Measurements from ENCODE around the gene TMPRSS13.
"Not testable (repeated sequence)": the region's sequence is repeated elsewhere in the genome, so short reads cannot be mapped to it uniquely, and the experiment has no call there.

DNA sequence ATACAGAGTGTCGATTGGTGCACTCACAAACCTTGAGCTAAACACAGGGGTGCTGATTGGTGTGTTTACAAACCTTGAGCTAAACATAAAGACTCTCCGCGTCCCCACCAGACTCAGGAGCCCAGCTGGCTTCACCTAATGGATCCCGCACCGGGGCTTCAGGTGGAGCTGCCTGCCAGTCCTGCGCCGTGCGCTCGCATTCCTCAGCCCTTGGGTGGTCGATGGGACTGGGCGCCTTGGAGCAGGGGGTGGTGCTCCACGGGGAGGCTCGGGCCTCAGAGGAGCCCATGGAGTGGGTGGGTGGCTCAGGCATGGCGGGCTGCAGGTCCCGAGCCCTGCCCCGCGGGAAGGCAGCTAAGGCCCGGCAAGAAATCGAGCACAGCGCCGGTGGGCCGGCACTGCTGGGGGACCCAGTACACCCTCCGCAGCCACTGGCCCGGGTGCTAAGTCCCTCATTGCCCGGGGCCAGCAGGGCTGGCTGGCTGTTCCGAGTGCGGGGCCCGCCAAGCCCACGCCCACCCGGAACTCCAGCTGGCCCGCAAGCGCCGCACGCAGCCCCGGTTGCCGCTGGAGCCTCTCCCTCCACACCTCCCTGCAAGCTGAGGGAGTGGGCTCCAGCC lies 49.2 kb upstream of the TMPRSS13 start:
- TF ChIP-seq, protein P1, sequence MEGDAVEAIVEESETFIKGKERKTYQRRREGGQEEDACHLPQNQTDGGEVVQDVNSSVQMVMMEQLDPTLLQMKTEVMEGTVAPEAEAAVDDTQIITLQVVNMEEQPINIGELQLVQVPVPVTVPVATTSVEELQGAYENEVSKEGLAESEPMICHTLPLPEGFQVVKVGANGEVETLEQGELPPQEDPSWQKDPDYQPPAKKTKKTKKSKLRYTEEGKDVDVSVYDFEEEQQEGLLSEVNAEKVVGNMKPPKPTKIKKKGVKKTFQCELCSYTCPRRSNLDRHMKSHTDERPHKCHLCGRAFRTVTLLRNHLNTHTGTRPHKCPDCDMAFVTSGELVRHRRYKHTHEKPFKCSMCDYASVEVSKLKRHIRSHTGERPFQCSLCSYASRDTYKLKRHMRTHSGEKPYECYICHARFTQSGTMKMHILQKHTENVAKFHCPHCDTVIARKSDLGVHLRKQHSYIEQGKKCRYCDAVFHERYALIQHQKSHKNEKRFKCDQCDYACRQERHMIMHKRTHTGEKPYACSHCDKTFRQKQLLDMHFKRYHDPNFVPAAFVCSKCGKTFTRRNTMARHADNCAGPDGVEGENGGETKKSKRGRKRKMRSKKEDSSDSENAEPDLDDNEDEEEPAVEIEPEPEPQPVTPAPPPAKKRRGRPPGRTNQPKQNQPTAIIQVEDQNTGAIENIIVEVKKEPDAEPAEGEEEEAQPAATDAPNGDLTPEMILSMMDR (IDR thresholded peaks at IDR 0.05 in 8 of 11, conservative IDR thresholded peaks at IDR 0.05 in 3 of 11): not testable (repeated sequence)
- TF ChIP-seq POLR2AphosphoS5, POLR2A (IDR thresholded peaks at IDR 0.05): not testable (repeated sequence)

Data from spleen (tissue), 7 donors.